SKM-1 treated with dmso at 0.1 percent for 144 hours (cell line): ENCODE data around the gene SEC22B.
A peak's percentile ranks its signal among the peaks of the same experiment; 100 is the strongest.
"Not testable (repeated sequence)": the region's sequence is repeated elsewhere in the genome, so short reads cannot be mapped to it uniquely, and the experiment has no call there.

Source experiments
- DNase-seq: peaks from one replicate; lab custom pipeline; 2025; ENCODE audit not compliant: unreplicated experiment; lab: John Stamatoyannopoulos, UW

Gene SEC22B

DNA sequence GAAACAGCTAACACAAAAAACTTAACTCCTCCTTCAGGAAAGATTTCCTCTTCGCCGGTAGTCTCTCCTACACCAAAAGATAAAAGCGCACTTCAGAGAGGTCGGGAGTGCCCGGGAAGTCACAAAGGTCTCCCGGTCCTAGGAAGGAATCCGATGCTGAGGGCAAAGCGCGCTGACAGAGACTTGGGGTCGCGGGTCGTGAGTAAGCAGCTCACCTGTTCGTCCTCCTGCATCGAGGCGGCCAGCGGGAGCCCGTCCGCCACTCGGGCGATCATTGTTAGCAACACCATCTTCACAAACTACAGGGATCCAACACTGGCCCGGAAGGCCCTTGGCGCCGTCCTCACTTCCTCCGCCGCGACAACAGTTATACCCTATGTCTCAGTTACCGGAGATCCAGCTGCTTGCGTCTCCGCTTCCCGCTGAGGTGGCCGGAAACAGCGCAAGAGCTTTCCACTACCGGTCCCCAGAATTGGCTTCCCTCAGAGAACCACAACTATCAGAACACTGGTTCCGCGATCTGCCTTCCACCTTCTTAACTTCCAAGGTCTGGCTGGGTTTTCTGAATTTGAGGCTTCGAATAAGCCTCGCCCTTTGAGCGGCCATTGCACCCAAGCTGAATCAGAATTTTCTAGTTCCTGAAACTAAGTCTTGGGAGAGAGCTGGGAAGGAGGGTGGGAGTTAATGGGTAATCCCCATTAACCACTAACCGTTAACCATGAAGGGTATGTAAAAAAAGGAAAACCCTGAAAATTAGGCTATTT lies at the start of gene SEC22B:
SEC22B (minus strand) TSS at position 429 of the 764 bp plus-strand sequence; CDS start at position 290, 139 bp downstream.
- DNase-seq = peak; percentile 95

- DNase-seq = not testable (repeated sequence)
These were observed 41.6 kb upstream of the SEC22B start for GRCh38 chr1:120217933-120218332.

GRCh38 chr1:120217175-120217929 lies 41.0 kb upstream of the SEC22B start:
- DNase-seq = not testable (repeated sequence)

GRCh38 chr1:120213606-120214005 lies 37.3 kb upstream of the SEC22B start:
- not testable (repeated sequence) for DNase-seq

DNA sequence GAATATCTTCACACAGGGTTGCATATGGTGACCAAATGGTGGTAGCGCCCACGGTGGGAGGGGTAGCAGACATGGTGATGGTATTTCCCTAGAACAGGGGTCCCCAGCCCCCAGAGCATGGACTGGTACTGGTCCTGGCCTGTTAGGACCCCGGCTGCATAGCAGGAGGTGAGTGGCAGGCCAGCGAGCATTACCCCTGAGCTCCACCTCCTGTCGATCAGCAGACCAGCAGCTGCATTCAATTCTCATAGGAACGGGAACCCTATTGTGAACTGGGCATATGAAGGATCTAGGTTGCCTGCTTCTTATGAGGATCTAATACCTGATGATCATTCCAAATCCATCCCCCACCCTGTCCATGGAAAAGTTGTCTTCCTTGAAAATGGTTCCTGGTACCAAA lies 34.4 kb upstream of the SEC22B start:
- not testable (repeated sequence) for DNase-seq

- DNase-seq = not testable (repeated sequence)
These were observed 20.8 kb upstream of the SEC22B start for GRCh38 chr1:120196863-120197775.

- not testable (repeated sequence) for DNase-seq
These were observed 12.3 kb upstream of the SEC22B start for GRCh38 chr1:120188626-120189025.

DNA sequence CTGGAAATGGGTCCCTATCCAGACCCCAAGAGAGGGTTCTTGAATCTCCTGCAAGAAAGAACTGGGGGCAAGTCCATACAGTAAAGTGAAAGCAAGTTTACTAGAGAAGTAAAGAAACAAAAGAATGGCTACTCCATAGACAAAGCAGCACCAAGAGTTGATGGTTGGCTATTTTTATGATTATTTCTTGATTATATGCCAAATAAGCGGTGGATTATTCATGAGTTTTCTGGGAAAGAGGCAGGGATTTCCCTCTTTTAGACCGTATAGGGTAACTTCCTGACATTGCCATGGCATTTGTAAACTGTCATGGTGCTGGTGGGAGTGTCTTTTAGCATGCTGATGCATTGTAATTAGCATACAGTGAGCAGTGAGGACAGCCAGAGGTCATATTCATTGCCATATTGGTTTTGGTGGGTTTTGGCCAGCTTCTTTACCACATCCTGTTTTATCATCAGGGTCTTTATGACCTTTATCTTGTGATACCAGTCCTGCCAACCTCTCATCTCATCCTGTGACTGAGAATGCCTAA lies 5.9 kb upstream of the SEC22B start:
- not testable (repeated sequence) for DNase-seq

DNA sequence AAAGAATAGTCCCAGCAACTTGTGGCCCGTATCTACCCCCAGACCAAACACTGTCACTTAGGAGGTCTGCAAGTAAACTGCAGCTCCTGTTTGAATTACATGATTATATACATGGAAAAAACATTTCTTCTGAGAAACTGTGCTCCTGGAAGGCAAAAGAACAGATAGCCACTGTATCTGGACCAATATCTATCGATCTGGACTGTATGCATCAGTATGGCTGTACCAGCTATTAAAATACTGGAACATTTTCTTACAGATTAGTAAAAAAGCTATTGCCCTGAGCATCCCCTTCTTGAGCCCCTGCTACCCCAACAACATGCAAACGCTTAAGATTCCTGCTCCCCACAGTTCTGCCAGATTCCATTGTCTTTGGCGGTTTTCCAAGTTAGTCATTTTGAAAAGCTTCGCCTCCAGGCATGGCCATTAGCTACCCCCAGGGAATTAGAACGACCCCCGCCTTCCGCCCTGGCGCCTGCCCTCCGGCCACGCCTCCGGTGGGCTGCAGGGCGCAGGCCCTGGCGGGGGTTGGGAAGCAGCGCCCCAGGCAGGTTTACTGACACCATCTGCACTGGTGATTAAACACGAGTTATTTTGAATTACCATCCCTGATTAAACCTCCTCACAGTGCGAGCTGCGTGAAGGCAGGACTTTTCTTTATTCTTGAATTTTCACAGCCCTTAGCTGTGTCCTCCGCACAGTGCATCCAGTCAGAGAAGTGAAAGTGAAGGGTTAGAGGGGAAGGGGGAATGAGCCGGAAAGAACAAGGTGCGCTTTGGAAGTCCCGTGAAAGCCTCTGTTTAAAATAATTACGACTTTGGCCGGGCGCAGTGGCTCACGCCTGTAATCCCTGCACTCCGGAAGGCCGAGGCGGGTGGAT lies 3.7 kb upstream of the SEC22B start:
- DNase-seq = not testable (repeated sequence)

GRCh38 chr1:120178799-120179756 lies 2.8 kb upstream of the SEC22B start:
- no peak for DNase-seq

- not testable (repeated sequence) for DNase-seq
These were observed 1.7 kb upstream of the SEC22B start for GRCh38 chr1:120178058-120178457.

GRCh38 chr1:120175688-120176087 lies 632 bp downstream of the SEC22B start:
- DNase-seq = not testable (repeated sequence)

- not testable (repeated sequence) for DNase-seq
These were observed 11.6 kb downstream of the SEC22B start for GRCh38 chr1:120164761-120165160.

DNA sequence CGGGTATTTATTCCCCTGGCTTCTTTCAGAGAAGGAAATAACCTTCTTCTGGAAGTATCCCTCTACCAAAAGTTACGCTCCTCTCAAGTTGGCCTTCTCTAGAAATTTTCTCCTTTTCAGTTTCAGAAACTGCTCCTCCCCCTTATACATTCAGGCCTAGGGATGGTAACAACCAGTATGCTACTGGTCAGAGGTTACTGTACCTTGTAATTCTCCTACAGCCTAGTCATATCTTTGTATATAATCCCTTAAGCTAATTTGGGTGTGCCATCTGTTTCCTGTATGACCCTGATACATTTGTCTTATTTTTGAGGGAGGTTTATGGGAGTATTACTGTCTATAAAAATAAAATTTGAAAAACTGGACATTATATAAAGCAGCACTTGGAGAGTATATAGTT lies 14.3 kb downstream of the SEC22B start:
- not testable (repeated sequence) for DNase-seq

DNA sequence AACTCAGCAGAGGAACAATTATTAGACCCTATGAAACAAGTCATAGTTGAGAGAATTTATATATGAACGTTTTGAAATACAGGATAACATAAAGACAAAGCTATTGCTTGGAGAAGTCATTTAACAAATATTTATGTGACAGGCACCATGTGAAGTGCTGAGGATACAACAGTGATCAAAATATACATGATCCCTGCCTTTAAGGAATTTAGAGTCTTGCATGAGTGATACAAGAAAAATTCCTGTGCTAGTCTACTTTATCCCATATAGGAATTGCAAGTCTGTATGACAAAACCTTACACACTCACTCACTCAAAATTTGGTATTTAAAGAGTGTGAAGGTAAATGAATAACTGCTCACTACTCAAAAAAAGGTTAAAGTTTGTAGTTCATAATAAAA lies 17.8 kb downstream of the SEC22B start:
- DNase-seq = not testable (repeated sequence)

GRCh38 chr1:120158086-120158485 lies 18.2 kb downstream of the SEC22B start:
- DNase-seq = not testable (repeated sequence)

DNA sequence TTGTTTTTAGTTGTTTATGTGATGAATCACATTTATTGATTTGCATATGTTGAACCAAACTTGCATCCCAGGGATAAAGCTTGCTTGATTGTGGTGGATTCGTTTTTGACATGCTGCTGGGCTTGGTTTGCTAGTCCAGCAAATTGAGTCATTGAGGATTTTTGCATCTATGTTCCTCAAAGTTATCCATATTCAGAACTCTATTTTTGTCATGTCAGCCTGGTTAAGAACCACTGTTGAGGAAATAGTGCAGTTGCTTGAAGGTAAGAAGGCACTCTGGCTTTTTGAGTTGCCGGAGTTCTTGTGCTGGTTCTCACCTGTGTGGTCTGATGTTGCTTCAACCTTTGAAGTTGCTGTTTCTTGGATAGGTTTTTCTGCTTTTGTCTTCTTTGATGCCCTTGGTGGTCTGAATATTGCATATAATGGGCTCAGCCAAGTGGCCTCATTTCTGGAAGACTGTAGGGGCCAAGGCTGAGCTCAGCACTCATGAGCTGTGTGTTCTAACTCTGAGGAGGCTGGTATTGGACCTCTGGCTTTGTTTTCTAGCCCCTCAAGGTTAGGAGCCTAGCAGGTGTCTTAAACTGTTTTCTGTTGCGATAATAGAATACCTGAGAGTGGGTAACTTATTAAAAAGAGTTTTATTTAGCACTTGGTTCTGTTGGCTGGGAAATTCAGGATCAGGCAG lies 26.0 kb downstream of the SEC22B start:
- DNase-seq = not testable (repeated sequence)
